NCI-H748 (cell line): Measurements from ENCODE around the gene UGT1A3.
"Not testable (repeated sequence)": the region's sequence is repeated elsewhere in the genome, so short reads cannot be mapped to it uniquely, and the experiment has no call there.

Experiments used
- DNase-seq: peaks from one replicate; lab custom pipeline; 2025; ENCODE audit not compliant: unreplicated experiment; lab: John Stamatoyannopoulos, UW

The UGT1A3 gene

DNA sequence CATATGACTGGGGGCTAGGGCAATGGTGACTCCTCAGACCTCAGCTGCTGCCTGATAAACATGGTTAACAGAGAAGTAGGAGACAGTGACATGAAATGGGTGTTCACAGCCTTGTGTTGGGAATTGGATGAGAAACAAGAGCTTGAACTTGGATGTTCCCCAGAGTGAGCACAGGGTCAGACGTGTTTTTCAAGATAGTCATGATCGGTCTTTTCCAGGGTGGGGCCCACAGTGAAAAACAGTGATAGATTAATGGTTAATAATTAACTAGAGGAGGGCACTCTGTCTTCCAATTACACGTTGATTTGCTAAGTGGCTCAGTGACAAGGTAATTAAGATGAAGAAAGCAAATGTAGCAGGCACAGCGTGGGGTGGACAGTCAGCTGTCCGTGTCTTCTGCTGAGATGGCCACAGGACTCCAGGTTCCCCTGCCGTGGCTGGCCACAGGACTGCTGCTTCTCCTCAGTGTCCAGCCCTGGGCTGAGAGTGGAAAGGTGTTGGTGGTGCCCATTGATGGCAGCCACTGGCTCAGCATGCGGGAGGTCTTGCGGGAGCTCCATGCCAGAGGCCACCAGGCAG, at the start of gene UGT1A3:
Gene UGT1A3, plus strand, starts transcription at position 320 of the 579 bp plus-strand sequence. Its CDS starts 85 bp downstream, at position 405.
- DNase-seq = no peak

DNA sequence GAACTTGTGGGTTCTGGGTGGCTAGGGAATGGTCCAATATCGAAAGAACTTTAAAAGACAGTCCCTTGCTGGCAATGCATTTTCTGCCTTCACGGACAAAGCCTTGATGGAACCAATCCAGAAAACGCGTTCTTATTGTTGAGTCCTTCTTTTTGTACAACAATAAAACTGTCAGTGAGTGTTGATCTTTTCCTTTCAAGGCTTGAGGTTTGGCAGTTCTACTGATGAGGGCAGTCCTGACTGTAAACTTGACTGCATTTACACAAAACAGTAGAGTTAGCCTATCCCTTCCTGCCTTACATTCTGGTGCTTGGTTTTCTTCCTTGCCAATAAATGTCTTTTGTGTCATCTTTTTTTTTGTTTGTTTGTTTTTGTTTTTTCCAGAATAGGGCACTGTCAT, 49.6 kb upstream of the UGT1A3 start:
- DNase-seq = no peak

DNA sequence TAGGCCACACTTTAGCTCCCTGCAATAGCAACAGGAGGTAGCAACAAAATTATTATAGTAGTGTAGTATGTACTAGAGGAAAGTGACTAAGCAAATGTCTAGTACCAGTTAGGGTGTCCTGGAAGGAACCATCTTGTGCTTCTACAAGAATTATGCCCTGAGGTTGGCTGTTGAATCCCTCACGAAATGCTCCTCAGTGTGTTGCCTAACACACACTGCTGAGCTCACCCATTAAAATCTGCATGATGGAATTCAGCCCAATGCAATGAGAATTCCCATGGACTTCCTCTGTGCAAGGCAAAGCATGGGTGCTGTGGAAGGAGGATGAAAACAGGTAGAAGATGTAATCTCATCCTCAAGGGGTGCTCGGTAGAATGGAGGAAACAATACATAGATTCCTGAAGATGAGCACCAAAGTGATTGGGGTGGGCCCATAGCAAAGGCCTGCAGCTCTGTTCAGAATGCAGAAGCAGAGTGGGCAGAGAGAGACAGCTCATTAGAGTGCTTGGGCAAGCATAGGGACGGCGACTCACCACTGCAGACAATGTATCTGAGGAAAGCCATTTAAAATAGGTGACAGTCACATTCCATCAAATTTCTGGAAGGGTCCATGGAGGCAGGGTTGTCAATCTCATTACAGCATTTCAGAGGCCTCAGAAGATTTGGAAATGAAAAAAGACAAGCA, 48.3 kb upstream of the UGT1A3 start:
- DNase-seq = no peak

DNA sequence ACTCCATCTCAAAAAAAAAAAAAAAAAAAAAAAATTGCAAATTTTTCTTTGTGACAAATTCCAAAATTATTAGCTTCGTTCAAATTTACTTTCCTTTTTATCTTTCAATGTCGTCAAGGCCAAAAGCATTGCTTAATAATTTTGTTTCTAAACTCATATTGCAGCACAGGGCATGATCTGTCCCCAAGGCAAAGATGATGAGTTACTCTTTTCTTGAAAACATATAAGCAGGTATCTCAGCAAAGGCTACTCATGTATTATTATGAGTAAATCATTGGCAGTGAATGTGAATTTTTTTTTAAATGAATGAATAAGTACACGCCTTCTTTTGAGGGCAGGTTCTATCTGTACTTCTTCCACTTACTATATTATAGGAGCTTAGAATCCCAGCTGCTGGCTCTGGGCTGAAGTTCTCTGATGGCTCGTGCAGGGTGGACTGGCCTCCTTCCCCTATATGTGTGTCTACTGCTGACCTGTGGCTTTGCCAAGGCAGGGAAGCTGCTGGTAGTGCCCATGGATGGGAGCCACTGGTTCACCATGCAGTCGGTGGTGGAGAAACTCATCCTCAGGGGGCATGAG, 47.2 kb upstream of the UGT1A3 start, which contains the start of gene UGT1A7:
Gene UGT1A7, plus strand, starts transcription at position 381 of the 579 bp plus-strand sequence. Its CDS starts 37 bp downstream, at position 418.
- no peak for DNase-seq

- no peak for DNase-seq
Observed at GRCh38 chr2:233684640-233685039, 44.2 kb upstream of the UGT1A3 start.

- DNase-seq = no peak
Observed at GRCh38 chr2:233686928-233687327, 41.9 kb upstream of the UGT1A3 start.

- DNase-seq = no peak
Observed at GRCh38 chr2:233688341-233688740, 40.5 kb upstream of the UGT1A3 start.

- no peak for DNase-seq
Observed at GRCh38 chr2:233689031-233689430, 39.8 kb upstream of the UGT1A3 start.

DNA sequence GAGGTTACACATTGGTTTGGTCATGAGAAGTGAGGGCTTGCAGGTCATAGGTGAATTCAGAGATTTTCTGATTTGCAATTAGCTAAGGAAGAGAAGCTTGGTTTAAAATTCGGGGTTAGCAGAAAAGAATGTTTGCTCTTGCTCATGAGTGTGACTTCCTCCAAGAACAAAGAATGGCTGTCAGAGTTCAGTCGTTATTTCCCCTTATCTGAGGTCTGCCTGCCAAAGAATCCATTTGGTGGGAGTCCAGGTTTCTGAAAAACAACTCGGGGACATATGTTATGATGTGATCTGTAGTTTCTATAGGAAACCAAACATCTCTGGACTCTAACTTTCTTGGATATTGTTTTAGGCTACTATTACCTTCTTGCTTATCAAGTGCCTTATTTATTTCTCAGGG, 39.3 kb upstream of the UGT1A3 start:
- DNase-seq = no peak

DNA sequence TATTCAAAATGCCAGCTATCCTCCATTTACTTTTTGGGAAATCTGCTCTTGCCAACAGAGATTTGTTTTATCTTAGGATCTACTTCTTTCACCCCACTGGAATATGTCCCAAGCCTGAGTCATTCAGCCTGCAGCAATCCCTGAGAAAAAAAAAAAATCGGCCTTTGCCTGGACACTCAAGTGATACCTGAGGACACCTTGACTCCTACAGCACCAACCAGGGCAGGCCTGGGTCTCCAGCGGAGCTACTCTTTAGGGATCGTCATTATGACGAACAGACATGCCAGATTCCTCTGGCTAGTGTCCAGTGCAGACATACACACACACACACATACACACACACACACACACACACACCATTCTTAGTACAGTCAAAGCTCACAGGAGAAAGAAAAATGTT, 38.4 kb upstream of the UGT1A3 start:
- no peak for DNase-seq

DNA sequence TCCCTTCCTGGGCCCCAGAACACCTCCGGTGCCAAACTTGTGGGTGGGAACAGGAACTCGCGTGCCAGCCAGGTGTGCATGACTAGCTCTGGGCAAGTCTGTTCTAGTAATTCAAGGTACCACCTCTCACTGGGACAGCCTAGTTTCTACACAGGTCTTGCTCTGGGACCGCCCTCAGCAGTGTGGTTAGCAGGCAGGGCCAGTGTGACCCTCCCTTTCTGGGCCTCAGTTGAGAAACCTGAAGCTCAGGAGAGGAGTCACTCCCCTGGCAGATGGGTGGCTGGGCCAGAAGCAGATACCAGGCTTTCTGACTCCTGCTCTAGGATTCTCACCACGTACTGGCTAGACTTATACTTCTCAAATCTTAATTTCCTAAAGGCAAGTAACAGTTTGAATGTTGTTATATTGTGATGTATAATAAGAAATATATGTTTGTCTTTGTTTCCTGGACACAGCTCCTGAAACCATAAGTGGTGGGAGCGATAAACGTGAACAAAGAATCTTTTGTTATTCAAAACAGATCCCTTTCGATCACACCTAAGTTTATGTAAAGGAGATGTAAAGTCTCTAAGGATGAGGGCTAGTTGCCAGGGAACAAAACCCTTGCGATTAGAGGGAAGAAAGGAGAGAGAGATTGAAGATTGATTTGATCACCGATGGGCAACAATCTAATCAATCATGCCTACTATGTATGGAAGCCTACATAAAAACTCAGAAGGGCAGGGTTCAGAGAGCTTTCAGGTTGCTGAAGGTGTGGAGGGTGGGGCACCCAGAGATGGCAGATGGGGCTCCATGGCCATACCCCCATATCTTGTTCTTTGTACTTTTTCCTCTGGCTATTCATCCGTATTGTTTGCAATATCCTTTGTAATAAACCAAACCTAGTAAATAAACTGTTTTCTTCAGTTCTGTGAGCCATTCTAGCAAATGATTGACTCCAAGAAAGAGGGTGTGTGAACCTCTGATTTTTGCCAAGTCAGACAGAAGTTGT, 37.1 kb upstream of the UGT1A3 start:
- no peak for DNase-seq

- DNase-seq = no peak
Observed at GRCh38 chr2:233692648-233693047, 36.2 kb upstream of the UGT1A3 start, which contains the start of gene UGT1A6. UGT1A6 (plus strand) TSS chr2:233692890; CDS start chr2:233693005, 115 bp downstream.

DNA sequence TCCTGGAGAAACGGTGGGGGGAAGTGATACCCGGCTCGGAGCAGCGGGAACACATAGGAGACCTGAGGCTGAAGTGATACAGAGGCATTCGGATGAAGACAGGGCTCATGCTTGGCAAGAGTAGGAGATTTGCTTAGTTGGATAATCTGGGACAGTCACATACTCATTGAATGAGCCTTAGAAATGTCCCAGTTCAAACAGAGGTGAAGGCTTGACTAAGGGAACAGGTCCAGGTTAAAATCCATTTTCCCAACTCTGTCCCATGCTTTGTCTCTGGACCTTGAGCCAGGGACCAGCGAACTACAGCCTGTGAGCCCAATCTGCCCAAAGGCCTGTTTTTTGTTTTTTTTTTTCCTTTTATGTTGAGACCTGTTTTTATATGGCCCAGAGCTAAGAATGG, 34.9 kb upstream of the UGT1A3 start:
- no peak for DNase-seq

- DNase-seq = no peak
Observed at GRCh38 chr2:233698740-233699139, 30.1 kb upstream of the UGT1A3 start.

GRCh38 chr2:233699424-233700027, 29.3 kb upstream of the UGT1A3 start:
- no peak for DNase-seq

- DNase-seq = no peak
Observed at GRCh38 chr2:233700028-233700635, 28.7 kb upstream of the UGT1A3 start.

GRCh38 chr2:233700842-233701241, 28.0 kb upstream of the UGT1A3 start:
- DNase-seq = not testable (repeated sequence)

DNA sequence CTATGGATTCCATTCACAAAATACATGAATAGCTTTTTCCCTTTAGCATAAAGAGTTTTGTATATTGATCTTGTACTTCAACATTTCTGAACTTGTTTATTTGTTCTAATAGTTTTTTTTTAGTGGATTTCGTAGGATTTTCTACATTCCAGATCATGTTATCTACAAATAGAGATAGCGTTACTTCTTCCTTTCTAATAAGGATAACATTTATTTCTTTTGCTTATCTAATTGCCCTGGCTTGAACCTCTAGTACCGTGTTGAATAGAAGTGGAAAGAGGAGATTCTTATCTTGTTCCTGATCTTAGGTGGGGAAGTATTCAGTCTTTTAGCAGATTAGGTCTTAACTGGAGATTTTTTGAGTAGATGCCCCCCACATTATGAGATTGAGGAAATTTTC, 26.6 kb upstream of the UGT1A3 start:
- no peak for DNase-seq

DNA sequence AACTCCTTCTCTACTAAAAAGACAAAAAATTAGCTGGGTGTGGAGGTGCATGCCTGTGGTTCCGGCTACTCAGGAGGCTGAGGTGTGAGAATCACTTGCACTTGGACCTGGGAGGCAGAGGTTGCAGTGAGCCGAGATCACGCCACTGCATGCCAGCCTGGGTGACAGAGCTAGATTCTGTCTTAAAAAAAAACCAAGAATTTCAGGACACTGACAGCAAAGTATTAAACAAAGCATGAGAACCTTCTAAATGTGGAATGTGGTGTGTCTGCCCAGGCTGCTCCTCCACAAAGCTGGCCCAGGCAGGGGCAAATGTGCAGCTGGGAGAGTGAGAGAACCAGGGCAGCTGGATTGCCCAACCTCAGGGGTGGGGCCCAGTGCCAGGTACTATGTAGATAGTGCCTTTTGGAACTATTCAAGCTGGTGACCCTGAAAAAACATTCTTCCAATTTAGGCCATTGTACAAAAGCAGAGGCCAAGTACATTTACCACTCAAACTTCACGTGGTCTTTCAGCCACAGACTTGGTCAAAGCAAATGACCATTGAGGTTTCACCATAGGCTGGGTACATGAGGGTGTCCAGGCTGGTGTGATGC, 22.8 kb upstream of the UGT1A3 start:
- no peak for DNase-seq

DNA sequence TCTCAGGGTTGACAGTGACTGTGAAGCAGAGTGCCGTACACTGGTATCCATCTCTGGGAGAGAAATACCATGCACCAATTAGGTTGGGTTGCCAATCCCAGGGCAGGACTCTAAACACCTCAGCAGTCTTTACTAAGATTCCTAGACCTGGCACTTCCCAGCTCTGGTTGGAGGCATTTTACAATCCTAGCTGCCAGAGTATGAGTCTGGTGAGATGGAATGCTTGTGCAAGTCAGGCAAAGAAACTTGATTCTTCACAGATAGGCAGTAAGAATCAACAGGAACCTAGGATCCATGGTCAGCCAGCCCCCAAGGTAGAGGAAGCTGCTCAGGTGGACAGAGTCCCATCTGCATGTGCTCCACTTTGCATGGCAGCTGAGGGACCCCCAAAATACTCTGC, 22.1 kb upstream of the UGT1A3 start:
- no peak for DNase-seq
